ENCODE measurements around the gene USP17L18. TPM values are rescaled to one million over a fixed set of nuclear protein-coding genes. Genes with fewer than 3 reads are reported as not detected.
"Not testable (repeated sequence)": the region's sequence is repeated elsewhere in the genome, so short reads cannot be mapped to it uniquely, and the experiment has no call there.

The USP17L18 gene, protein sequence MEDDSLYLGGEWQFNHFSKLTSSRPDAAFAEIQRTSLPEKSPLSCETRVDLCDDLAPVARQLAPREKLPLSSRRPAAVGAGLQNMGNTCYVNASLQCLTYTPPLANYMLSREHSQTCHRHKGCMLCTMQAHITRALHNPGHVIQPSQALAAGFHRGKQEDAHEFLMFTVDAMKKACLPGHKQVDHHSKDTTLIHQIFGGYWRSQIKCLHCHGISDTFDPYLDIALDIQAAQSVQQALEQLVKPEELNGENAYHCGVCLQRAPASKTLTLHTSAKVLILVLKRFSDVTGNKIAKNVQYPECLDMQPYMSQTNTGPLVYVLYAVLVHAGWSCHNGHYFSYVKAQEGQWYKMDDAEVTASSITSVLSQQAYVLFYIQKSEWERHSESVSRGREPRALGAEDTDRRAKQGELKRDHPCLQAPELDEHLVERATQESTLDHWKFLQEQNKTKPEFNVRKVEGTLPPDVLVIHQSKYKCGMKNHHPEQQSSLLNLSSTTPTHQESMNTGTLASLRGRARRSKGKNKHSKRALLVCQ
- total RNA-seq, result not detected
- not detected for polyA plus RNA-seq

DNA sequence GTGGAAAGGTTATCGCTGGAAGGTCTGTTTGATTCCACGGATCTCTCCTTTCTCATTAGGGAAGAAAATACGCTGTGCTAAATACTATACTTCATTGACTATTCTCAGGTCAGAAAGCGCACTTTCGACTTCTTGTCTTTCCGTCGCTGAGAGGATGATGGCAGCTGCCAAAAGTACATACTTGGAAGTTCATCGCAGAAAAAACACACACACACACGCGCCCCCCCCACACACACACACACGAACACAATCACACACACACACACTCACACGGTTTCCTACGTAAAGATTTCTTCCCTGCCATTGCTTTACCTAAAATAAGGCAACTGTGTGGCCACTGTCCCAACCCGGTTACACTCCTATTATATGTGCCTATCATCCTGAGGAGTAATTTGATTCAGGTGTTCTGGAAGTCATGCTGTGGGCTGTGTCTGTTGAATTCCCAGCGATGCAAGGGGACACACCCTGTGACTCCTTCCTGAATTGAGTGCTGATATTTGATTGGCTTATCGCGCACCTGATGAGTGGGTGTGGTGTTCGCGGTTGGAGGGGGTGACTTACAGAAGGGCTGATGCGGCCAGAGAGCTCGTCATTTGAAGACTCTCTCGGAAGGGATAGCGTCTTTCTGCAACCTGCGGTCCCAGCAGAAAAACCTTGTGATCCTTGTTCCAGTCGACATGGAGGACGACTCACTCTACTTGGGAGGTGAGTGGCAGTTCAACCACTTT is at the start of gene USP17L18:
Gene USP17L18, plus strand, starts transcription at position 678 of the 728 bp plus-strand sequence. Its CDS starts 0 bp downstream, at position 678.
- not testable (repeated sequence) for DNase-seq (ENCODE audit: extremely low spot score); H3K4me3 ChIP-seq (ENCODE audit: low read depth, low read length); H3K4me1 ChIP-seq (ENCODE audit: insufficient read depth); H3K36me3 ChIP-seq (ENCODE audit: insufficient read depth); H3K27ac ChIP-seq (ENCODE audit: low read depth)
- WGBS, result 83% methylated on average over 14 of the region's 26 CpGs

DNA sequence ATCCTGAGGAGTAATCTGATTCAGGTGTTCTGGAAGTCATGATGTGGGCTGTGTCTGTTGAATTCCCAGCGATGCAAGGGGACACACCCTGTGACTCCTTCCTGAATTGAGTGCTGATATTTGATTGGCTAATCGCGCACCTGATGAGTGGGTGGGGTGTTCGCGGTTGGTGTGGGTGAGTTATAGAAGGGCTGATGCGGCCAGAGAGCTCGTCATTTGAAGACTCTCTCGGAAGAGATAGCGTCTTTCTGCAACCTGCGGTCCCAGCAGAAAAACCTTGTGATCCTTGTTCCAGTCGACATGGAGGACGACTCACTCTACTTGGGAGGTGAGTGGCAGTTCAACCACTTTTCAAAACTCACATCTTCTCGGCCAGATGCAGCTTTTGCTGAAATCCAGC is 38.1 kb upstream of the USP17L18 start, which contains the start of gene USP17L10:
Gene USP17L10, plus strand, starts transcription at position 301 of the 400 bp plus-strand sequence. Its CDS starts 0 bp downstream, at position 301.
- not testable (repeated sequence) for H3K4me3 ChIP-seq (ENCODE audit: low read depth, low read length); H3K4me1 ChIP-seq (ENCODE audit: insufficient read depth); DNase-seq (ENCODE audit: extremely low spot score); H3K36me3 ChIP-seq (ENCODE audit: insufficient read depth); H3K27ac ChIP-seq (ENCODE audit: low read depth)
- WGBS, result no CpG with 5 or more reads among the region's 13 CpGs

DNA sequence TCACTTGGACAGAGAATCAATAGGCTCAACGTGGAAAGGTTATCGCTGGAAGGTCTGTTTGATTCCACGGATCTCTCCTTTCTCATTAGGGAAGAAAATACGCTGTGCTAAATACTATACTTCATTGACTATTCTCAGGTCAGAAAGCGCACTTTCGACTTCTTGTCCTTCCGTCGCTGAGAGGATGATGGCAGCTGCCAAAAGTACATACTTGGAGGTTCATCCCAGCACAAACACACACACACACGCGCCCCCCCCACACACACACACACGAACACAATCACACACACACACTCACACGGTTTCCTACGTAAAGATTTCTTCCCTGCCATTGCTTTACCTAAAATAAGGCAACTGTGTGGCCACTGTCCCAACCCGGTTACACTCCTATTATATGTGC is 33.7 kb upstream of the USP17L18 start:
- H3K27ac ChIP-seq (ENCODE audit: low read depth); H3K36me3 ChIP-seq (ENCODE audit: insufficient read depth); H3K4me1 ChIP-seq (ENCODE audit: insufficient read depth); DNase-seq (ENCODE audit: extremely low spot score); H3K4me3 ChIP-seq (ENCODE audit: low read depth, low read length): not testable (repeated sequence)
- WGBS, result 84% methylated on average over 11 of the region's 14 CpGs

DNA sequence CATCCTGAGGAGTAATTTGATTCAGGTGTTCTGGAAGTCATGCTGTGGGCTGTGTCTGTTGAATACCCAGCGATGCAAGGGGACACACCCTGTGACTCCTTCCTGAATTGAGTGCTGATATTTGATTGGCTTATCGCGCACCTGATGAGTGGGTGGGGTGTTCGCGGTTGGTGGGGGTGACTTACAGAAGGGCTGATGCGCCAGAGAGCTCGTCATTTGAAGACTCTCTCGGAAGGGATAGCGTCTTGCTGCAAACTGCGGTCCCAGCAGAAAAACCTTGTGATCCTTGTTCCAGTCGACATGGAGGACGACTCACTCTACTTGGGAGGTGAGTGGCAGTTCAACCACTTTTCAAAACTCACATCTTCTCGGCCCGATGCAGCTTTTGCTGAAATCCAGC is 33.3 kb upstream of the USP17L18 start, which contains the start of gene USP17L11:
Gene USP17L11, plus strand, starts transcription at position 301 of the 400 bp plus-strand sequence. Its CDS starts 0 bp downstream, at position 301.
- H3K36me3 ChIP-seq (ENCODE audit: insufficient read depth); H3K4me3 ChIP-seq (ENCODE audit: low read depth, low read length); H3K27ac ChIP-seq (ENCODE audit: low read depth); H3K4me1 ChIP-seq (ENCODE audit: insufficient read depth); DNase-seq (ENCODE audit: extremely low spot score): not testable (repeated sequence)
- WGBS, result no CpG with 5 or more reads among the region's 14 CpGs

- not testable (repeated sequence) for H3K36me3 ChIP-seq (ENCODE audit: insufficient read depth); H3K4me3 ChIP-seq (ENCODE audit: low read depth, low read length); H3K27ac ChIP-seq (ENCODE audit: low read depth); H3K4me1 ChIP-seq (ENCODE audit: insufficient read depth); DNase-seq (ENCODE audit: extremely low spot score)
- no CpG with 5 or more reads among the region's 13 CpGs for whole genome bisulfite sequencing
These were observed 28.6 kb upstream of the USP17L18 start, which contains the start of gene USP17L12 for GRCh38 chr4:9219852-9220251. TSS of gene USP17L12 (plus strand) at chr4:9220152. CDS start at chr4:9220152, 0 bp downstream.

- H3K27ac ChIP-seq (ENCODE audit: low read depth); H3K4me1 ChIP-seq (ENCODE audit: insufficient read depth); DNase-seq (ENCODE audit: extremely low spot score); H3K36me3 ChIP-seq (ENCODE audit: insufficient read depth); H3K4me3 ChIP-seq (ENCODE audit: low read depth, low read length): not testable (repeated sequence)
- no CpG with 5 or more reads among the region's 14 CpGs for WGBS
These were observed 23.8 kb upstream of the USP17L18 start, which contains the start of gene USP17L13 for GRCh38 chr4:9224596-9224995. TSS of gene USP17L13 (plus strand) at chr4:9224896. CDS start at chr4:9224896, 0 bp downstream.

DNA sequence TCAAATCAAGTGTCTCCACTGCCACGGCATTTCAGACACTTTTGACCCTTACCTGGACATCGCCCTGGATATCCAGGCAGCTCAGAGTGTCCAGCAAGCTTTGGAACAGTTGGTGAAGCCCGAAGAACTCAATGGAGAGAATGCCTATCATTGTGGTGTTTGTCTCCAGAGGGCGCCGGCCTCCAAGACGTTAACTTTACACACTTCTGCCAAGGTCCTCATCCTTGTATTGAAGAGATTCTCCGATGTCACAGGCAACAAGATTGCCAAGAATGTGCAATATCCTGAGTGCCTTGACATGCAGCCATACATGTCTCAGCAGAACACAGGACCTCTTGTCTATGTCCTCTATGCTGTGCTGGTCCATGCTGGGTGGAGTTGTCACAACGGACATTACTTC is 18.2 kb upstream of the USP17L18 start:
- H3K4me3 ChIP-seq (ENCODE audit: low read depth, low read length); H3K36me3 ChIP-seq (ENCODE audit: insufficient read depth); DNase-seq (ENCODE audit: extremely low spot score); H3K27ac ChIP-seq (ENCODE audit: low read depth); H3K4me1 ChIP-seq (ENCODE audit: insufficient read depth): not testable (repeated sequence)
- 83% methylated on average over 5 of the region's 8 CpGs for WGBS

GRCh38 chr4:9234085-9234484 is 14.3 kb upstream of the USP17L18 start, which contains the start of gene USP17L15:
TSS of gene USP17L15 (plus strand) at chr4:9234385. CDS start at chr4:9234385, 0 bp downstream.
- no CpG with 5 or more reads among the region's 15 CpGs for WGBS
- not testable (repeated sequence) for H3K4me3 ChIP-seq (ENCODE audit: low read depth, low read length); H3K36me3 ChIP-seq (ENCODE audit: insufficient read depth); DNase-seq (ENCODE audit: extremely low spot score); H3K27ac ChIP-seq (ENCODE audit: low read depth); H3K4me1 ChIP-seq (ENCODE audit: insufficient read depth)

DNA sequence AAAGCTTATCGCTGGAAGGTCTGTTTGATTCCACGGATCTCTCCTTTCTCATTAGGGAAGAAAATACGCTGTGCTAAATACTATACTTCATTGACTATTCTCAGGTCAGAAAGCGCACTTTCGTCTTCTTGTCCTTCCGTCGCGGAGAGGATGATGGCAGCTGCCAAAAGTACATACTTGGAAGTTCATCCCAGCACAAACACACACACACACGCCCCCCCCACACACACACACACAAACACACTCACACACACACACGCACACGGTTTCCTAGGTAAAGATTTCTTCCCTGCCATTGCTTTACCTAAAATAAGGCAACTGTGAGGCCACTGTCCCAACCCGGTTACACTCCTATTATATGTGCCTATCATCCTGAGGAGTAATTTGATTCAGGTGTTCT is 10.0 kb upstream of the USP17L18 start:
- not testable (repeated sequence) for H3K36me3 ChIP-seq (ENCODE audit: insufficient read depth); H3K27ac ChIP-seq (ENCODE audit: low read depth); H3K4me3 ChIP-seq (ENCODE audit: low read depth, low read length); DNase-seq (ENCODE audit: extremely low spot score); H3K4me1 ChIP-seq (ENCODE audit: insufficient read depth)
- WGBS, result 84% methylated on average over 11 of the region's 12 CpGs

GRCh38 chr4:9243579-9243978 is 4.9 kb upstream of the USP17L18 start, which contains the start of gene USP17L17:
TSS of gene USP17L17 (plus strand) at chr4:9243879. CDS start at chr4:9243879, 0 bp downstream.
- not testable (repeated sequence) for H3K36me3 ChIP-seq (ENCODE audit: insufficient read depth); H3K4me3 ChIP-seq (ENCODE audit: low read depth, low read length); DNase-seq (ENCODE audit: extremely low spot score); H3K4me1 ChIP-seq (ENCODE audit: insufficient read depth); H3K27ac ChIP-seq (ENCODE audit: low read depth)
- 92% methylated on average over 5 of the region's 14 CpGs for WGBS

GRCh38 chr4:9253078-9253477 is 4.6 kb downstream of the USP17L18 start, which contains the start of gene USP17L19:
TSS of gene USP17L19 (plus strand) at chr4:9253378. CDS start at chr4:9253378, 0 bp downstream.
- DNase-seq (ENCODE audit: extremely low spot score); H3K4me1 ChIP-seq (ENCODE audit: insufficient read depth); H3K27ac ChIP-seq (ENCODE audit: low read depth); H3K36me3 ChIP-seq (ENCODE audit: insufficient read depth); H3K4me3 ChIP-seq (ENCODE audit: low read depth, low read length): not testable (repeated sequence)
- no CpG with 5 or more reads among the region's 13 CpGs for WGBS

DNA sequence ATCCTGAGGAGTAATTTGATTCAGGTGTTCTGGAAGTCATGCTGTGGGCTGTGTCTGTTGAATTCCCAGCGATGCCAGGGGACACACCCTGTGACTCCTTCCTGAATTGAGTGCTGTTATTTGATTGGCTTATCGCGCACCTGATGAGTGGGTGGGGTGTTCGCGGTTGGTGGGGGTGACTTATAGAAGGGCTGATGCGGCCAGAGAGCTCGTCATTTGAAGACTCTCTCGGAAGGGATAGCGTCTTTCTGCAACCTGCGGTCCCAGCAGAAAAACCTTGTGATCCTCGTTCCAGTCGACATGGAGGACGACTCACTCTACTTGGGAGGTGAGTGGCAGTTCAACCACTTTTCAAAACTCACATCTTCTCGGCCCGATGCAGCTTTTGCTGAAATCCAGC is 9.4 kb downstream of the USP17L18 start, which contains the start of gene USP17L20:
Gene USP17L20, plus strand, starts transcription at position 301 of the 400 bp plus-strand sequence. Its CDS starts 0 bp downstream, at position 301.
- H3K36me3 ChIP-seq (ENCODE audit: insufficient read depth); H3K27ac ChIP-seq (ENCODE audit: low read depth); DNase-seq (ENCODE audit: extremely low spot score); H3K4me1 ChIP-seq (ENCODE audit: insufficient read depth); H3K4me3 ChIP-seq (ENCODE audit: low read depth, low read length): not testable (repeated sequence)
- no CpG with 5 or more reads among the region's 15 CpGs for WGBS

GRCh38 chr4:9262572-9262971 is 14.1 kb downstream of the USP17L18 start, which contains the start of gene USP17L21:
TSS of gene USP17L21 (plus strand) at chr4:9262872. CDS start at chr4:9262872, 0 bp downstream.
- not testable (repeated sequence) for H3K4me1 ChIP-seq (ENCODE audit: insufficient read depth); H3K4me3 ChIP-seq (ENCODE audit: low read depth, low read length); DNase-seq (ENCODE audit: extremely low spot score); H3K27ac ChIP-seq (ENCODE audit: low read depth); H3K36me3 ChIP-seq (ENCODE audit: insufficient read depth)
- no CpG with 5 or more reads among the region's 13 CpGs for WGBS
